ENCODE data around the gene HOXB2.

DNA sequence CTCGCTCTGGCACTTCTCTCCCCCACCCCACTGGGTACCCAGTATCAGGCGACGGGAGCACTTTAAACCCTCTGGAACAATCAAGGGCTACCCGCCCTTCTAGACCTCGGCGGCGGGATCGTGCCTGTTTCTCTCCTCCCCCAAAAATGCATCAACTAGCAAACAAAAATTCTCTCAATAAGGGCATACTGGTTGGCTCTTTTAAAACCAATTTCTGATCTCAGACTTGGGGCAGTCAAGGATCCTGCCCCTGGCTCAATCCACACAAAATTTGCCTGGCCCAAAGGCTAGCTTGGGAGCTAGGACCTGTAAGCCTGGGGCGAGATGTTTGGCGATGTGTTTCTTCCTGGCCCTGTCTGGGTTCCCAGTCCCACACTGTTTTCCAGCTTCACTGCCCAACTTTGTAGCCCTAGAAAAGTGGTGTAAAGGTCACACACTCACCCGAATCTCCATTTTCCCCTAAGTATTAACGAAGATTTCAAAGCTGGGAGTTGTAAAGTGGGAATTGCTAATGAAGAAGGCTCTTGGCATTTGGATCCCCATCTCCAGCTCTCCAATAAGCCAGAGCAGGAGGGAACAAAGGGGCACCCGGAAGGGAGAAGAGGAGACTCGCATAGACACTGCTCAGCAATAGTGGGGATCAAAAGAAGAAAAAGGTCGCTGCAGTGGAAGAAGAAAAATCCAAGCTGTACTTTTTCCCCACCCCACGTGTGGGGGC is 14.4 kb upstream of the HOXB2 start:
- TF ChIP-seq, protein P1, sequence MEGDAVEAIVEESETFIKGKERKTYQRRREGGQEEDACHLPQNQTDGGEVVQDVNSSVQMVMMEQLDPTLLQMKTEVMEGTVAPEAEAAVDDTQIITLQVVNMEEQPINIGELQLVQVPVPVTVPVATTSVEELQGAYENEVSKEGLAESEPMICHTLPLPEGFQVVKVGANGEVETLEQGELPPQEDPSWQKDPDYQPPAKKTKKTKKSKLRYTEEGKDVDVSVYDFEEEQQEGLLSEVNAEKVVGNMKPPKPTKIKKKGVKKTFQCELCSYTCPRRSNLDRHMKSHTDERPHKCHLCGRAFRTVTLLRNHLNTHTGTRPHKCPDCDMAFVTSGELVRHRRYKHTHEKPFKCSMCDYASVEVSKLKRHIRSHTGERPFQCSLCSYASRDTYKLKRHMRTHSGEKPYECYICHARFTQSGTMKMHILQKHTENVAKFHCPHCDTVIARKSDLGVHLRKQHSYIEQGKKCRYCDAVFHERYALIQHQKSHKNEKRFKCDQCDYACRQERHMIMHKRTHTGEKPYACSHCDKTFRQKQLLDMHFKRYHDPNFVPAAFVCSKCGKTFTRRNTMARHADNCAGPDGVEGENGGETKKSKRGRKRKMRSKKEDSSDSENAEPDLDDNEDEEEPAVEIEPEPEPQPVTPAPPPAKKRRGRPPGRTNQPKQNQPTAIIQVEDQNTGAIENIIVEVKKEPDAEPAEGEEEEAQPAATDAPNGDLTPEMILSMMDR (IDR thresholded peaks at IDR 0.05): no peak
- TF ChIP-seq POLR2A (IDR thresholded peaks at IDR 0.05): no peak

All from esophagus squamous epithelium (tissue), 4 donors.